ENCODE data around the gene SULT2B1. TPM values are rescaled to one million over a fixed set of nuclear protein-coding genes. Genes with fewer than 3 reads are reported as not detected.

Gene SULT2B1
- total and polyA plus RNA-seq, 4 donors: 0.14 to 0.24 TPM; not detected in 2

- Histone ChIP-seq H3K9me3 (ENCODE audit: control insufficient read depth in 4 of 4, low read length in 3 of 4) (no peaks in the 10 kb centered on the region), H3K4me3 (ENCODE audit: low read depth in 1 of 3, low read length in 3 of 3) (no peak overlapping the region), H3K9ac (ENCODE audit: low read depth in 1 of 2, low read length in 2 of 2) (no peak overlapping the region), H3K27me3 (ENCODE audit: control insufficient read depth in 4 of 4, insufficient read depth in 4 of 4, low read length in 3 of 4) (no peaks in the 10 kb centered on the region), H3K36me3 (ENCODE audit: control insufficient read depth in 4 of 4, insufficient read depth in 3 of 4, low read depth in 1 of 4, low read length in 3 of 4) (no peaks in the 10 kb centered on the region), H3K4me1 (ENCODE audit: control insufficient read depth in 4 of 4, insufficient read depth in 4 of 4, low read length in 3 of 4) (peaks cover 2 to 21% (median 10%) of the 10 kb centered on the region in 4 donors), H3K27ac (ENCODE audit: low read depth in 1 of 2, low read length in 2 of 2) (no peak overlapping the region)
- WGBS: 73% methylated on average over 2 of the region's 2 CpGs
- no peak for DNase-seq (ENCODE audit: low spot score)
- TF ChIP-seq YY1 (IDR thresholded peaks at IDR 0.05) (no peak), ATF3 (IDR thresholded peaks at IDR 0.05) (no peak), NR2F2 (IDR thresholded peaks at IDR 0.05) (no peak), ZBTB33 (IDR thresholded peaks at IDR 0.05) (no peak), RXRA (IDR thresholded peaks at IDR 0.05) (no peak), EGR1 (IDR thresholded peaks at IDR 0.05; ENCODE audit: low read depth in 2 of 2) (no peak), CTCF (IDR thresholded peaks at IDR 0.05; ENCODE audit: low read depth, low read length, missing input control) (no peak), REST (IDR thresholded peaks at IDR 0.05) (no peak), HNF4G (IDR thresholded peaks at IDR 0.05) (no peak), MAX (IDR thresholded peaks at IDR 0.05) (no peak), SP1 (IDR thresholded peaks at IDR 0.05) (no peak), JUND (IDR thresholded peaks at IDR 0.05) (no peak), HNF4A (conservative IDR thresholded peaks at IDR 0.05) (no peak), FOXA2 (IDR thresholded peaks at IDR 0.05) (no peak), RAD21 (IDR thresholded peaks at IDR 0.05) (no peak)
Observed at GRCh38 chr19:48648134-48648533, 96.2 kb downstream of the SULT2B1 start.

Other genes with a start within 250 kb of the SULT2B1 start
- gene EMP3, start 226.6 kb upstream of the SULT2B1 start, total RNA-seq: 10 to 100 TPM in 1 of 2 donors, 1 to 10 TPM in 1; 4.5 to 16.6 TPM
- 10 to 100 TPM; 11.3 to 12.1 TPM for gene EMP3, start 226.6 kb upstream of the SULT2B1 start, polyA plus RNA-seq
- 1 to 10 TPM; 3.2 to 5.4 TPM for gene TMEM143, start 188.2 kb upstream of the SULT2B1 start, total RNA-seq
- 10 to 100 TPM in 1 of 2 donors, 1 to 10 TPM in 1; 7.9 to 10.2 TPM for gene TMEM143, start 188.2 kb upstream of the SULT2B1 start, polyA plus RNA-seq
- gene SYNGR4, start 187.8 kb upstream of the SULT2B1 start, total RNA-seq: not detected
- gene SYNGR4, start 187.8 kb upstream of the SULT2B1 start, polyA plus RNA-seq: under 1 TPM in 1 of 2 donors, not detected in 1; 0.09 TPM
- gene KDELR1, start 160.6 kb upstream of the SULT2B1 start, total RNA-seq: 10 to 100 TPM; 32.3 to 34.9 TPM
- gene KDELR1, start 160.6 kb upstream of the SULT2B1 start, polyA plus RNA-seq: 10 to 100 TPM; 59.1 to 94.9 TPM
- gene GRIN2D, start 158.5 kb upstream of the SULT2B1 start, total RNA-seq: under 1 TPM; 0.17 to 0.33 TPM
- under 1 TPM in 1 of 2 donors, not detected in 1; 0.13 TPM for gene GRIN2D, start 158.5 kb upstream of the SULT2B1 start, polyA plus RNA-seq
- 10 to 100 TPM in 1 of 2 donors, 1 to 10 TPM in 1; 7.1 to 31.7 TPM for gene GRWD1, start 106.2 kb upstream of the SULT2B1 start, total RNA-seq
- 10 to 100 TPM; 11.1 to 19.5 TPM for gene GRWD1, start 106.2 kb upstream of the SULT2B1 start, polyA plus RNA-seq
- gene KCNJ14, start 96.6 kb upstream of the SULT2B1 start, total RNA-seq: under 1 TPM; 0.23 to 0.92 TPM
- gene KCNJ14, start 96.6 kb upstream of the SULT2B1 start, polyA plus RNA-seq: under 1 TPM; 0.06 to 0.12 TPM
- 10 to 100 TPM; 13.1 to 16.9 TPM for gene CYTH2, start 82.8 kb upstream of the SULT2B1 start, total RNA-seq
- gene CYTH2, start 82.8 kb upstream of the SULT2B1 start, polyA plus RNA-seq: 10 to 100 TPM; 13.0 to 13.2 TPM
- gene LMTK3, start 40.3 kb upstream of the SULT2B1 start, total RNA-seq: under 1 TPM in 1 of 2 donors, not detected in 1; 0.08 TPM
- under 1 TPM in 1 of 2 donors, not detected in 1; 0.08 TPM for gene LMTK3, start 40.3 kb upstream of the SULT2B1 start, polyA plus RNA-seq
- gene SPACA4, start 54.6 kb downstream of the SULT2B1 start, total RNA-seq: not detected
- not detected for gene SPACA4, start 54.6 kb downstream of the SULT2B1 start, polyA plus RNA-seq
- gene FAM83E, start 62.9 kb downstream of the SULT2B1 start, total RNA-seq: under 1 TPM; 0.33 to 0.42 TPM
- gene FAM83E, start 62.9 kb downstream of the SULT2B1 start, polyA plus RNA-seq: under 1 TPM in 1 of 2 donors, not detected in 1; 0.20 TPM
- 100 to 1,000 TPM; 502 to 830 TPM for gene RPL18, start 67.0 kb downstream of the SULT2B1 start, total RNA-seq
- gene RPL18, start 67.0 kb downstream of the SULT2B1 start, polyA plus RNA-seq: 100 to 1,000 TPM; 276 to 670 TPM
- gene SPHK2, start 67.3 kb downstream of the SULT2B1 start, total RNA-seq: 10 to 100 TPM; 10.2 to 17.3 TPM
- 10 to 100 TPM in 1 of 2 donors, 1 to 10 TPM in 1; 9.6 to 14.4 TPM for gene SPHK2, start 67.3 kb downstream of the SULT2B1 start, polyA plus RNA-seq
- 1 to 10 TPM; 2.3 to 4.5 TPM for gene DBP, start 85.2 kb downstream of the SULT2B1 start, total RNA-seq
- gene DBP, start 85.2 kb downstream of the SULT2B1 start, polyA plus RNA-seq: 1 to 10 TPM; 1.2 to 1.3 TPM
- gene CA11, start 94.0 kb downstream of the SULT2B1 start, total RNA-seq: under 1 TPM; 0.09 to 0.33 TPM
- 1 to 10 TPM in 1 of 2 donors, under 1 TPM in 1; 0.35 to 1.1 TPM for gene CA11, start 94.0 kb downstream of the SULT2B1 start, polyA plus RNA-seq
- gene NTN5, start 120.8 kb downstream of the SULT2B1 start, total RNA-seq: under 1 TPM in 1 of 2 donors, not detected in 1; 0.08 TPM
- under 1 TPM in 1 of 2 donors, not detected in 1; 0.09 TPM for gene NTN5, start 120.8 kb downstream of the SULT2B1 start, polyA plus RNA-seq
- under 1 TPM in 1 of 2 donors, not detected in 1; 0.05 TPM for gene FUT2, start 143.8 kb downstream of the SULT2B1 start, total RNA-seq
- under 1 TPM; 0.02 to 0.38 TPM for gene FUT2, start 143.8 kb downstream of the SULT2B1 start, polyA plus RNA-seq
- gene MAMSTR, start 167.6 kb downstream of the SULT2B1 start, total RNA-seq: under 1 TPM; 0.08 to 0.09 TPM
- under 1 TPM; 0.07 to 0.31 TPM for gene MAMSTR, start 167.6 kb downstream of the SULT2B1 start, polyA plus RNA-seq
- 1 to 10 TPM; 4.8 to 5.4 TPM for gene RASIP1, start 188.4 kb downstream of the SULT2B1 start, total RNA-seq
- gene RASIP1, start 188.4 kb downstream of the SULT2B1 start, polyA plus RNA-seq: 1 to 10 TPM; 1.8 to 4.3 TPM
- under 1 TPM; 0.33 to 0.47 TPM for gene IZUMO1, start 194.7 kb downstream of the SULT2B1 start, total RNA-seq
- gene IZUMO1, start 194.7 kb downstream of the SULT2B1 start, polyA plus RNA-seq: not detected
- 1 to 10 TPM; 1.3 to 6.8 TPM for gene FUT1, start 200.5 kb downstream of the SULT2B1 start, total RNA-seq
- under 1 TPM; 0.48 to 0.72 TPM for gene FUT1, start 200.5 kb downstream of the SULT2B1 start, polyA plus RNA-seq
- 1 to 10 TPM in 1 of 2 donors, not detected in 1; 5.5 TPM for gene FGF21, start 203.4 kb downstream of the SULT2B1 start, total RNA-seq
- 10 to 100 TPM in 1 of 2 donors, 1 to 10 TPM in 1; 6.5 to 18.5 TPM for gene FGF21, start 203.4 kb downstream of the SULT2B1 start, polyA plus RNA-seq

Data from liver (tissue), 9 donors.